HG02610 (cell line): Measurements from ENCODE around the gene KRT8.
"Not testable (repeated sequence)": the region's sequence is repeated elsewhere in the genome, so short reads cannot be mapped to it uniquely, and the experiment has no call there.

ENCODE experiments used
- ATAC-seq: cut with Tn5 transposase; IDR thresholded peaks from one replicate; pipeline ENCODE4 v1.9.1; 2021; ENCODE audit warnings: mild to moderate bottlenecking, moderate library complexity; ENCODE audit not compliant: unreplicated experiment

KRT8 gene

GRCh38 chr12:52904509-52905300 lies at the start of gene KRT8:
KRT8 (minus strand) TSS chr12:52905076; CDS start chr12:52904981, 95 bp downstream.
- ATAC-seq: not testable (repeated sequence)

GRCh38 chr12:52953181-52953841 lies 48.4 kb upstream of the KRT8 start:
- ATAC-seq: no peak

- ATAC-seq: no peak
Observed at GRCh38 chr12:52952076-52952801, 47.4 kb upstream of the KRT8 start.

GRCh38 chr12:52951640-52952039 lies 46.8 kb upstream of the KRT8 start:
- ATAC-seq: no peak

GRCh38 chr12:52951126-52951525 lies 46.2 kb upstream of the KRT8 start:
- no peak for ATAC-seq

- ATAC-seq: no peak
Observed at GRCh38 chr12:52950553-52950952, 45.7 kb upstream of the KRT8 start.

- no peak for ATAC-seq
Observed at GRCh38 chr12:52949413-52950331, 44.8 kb upstream of the KRT8 start.

- no peak for ATAC-seq
Observed at GRCh38 chr12:52947738-52948423, 43.0 kb upstream of the KRT8 start.

- ATAC-seq: no peak
Observed at GRCh38 chr12:52946797-52947547, 42.1 kb upstream of the KRT8 start.

GRCh38 chr12:52946334-52946733 lies 41.5 kb upstream of the KRT8 start:
- ATAC-seq: no peak

GRCh38 chr12:52945389-52946232 lies 40.7 kb upstream of the KRT8 start:
- no peak for ATAC-seq

- ATAC-seq: no peak
Observed at GRCh38 chr12:52944683-52945388, 40.0 kb upstream of the KRT8 start.

- ATAC-seq: no peak
Observed at GRCh38 chr12:52942901-52943181, 38.0 kb upstream of the KRT8 start.

GRCh38 chr12:52942066-52942900 lies 37.4 kb upstream of the KRT8 start:
- ATAC-seq: no peak

- no peak for ATAC-seq
Observed at GRCh38 chr12:52929538-52929937, 24.7 kb upstream of the KRT8 start.

GRCh38 chr12:52927964-52928363 lies 23.1 kb upstream of the KRT8 start:
- ATAC-seq: no peak

GRCh38 chr12:52926596-52927234 lies 21.8 kb upstream of the KRT8 start:
- no peak for ATAC-seq
